Upper lobe of left lung (tissue), 6 donors: ENCODE data around the gene GABBR2. TPM values are rescaled to one million over a fixed set of nuclear protein-coding genes. Genes with fewer than 3 reads are reported as not detected.

Experiments
- ATAC-seq, 2 donors: fragments of 200-7000 bp; cut with Tn5 transposase; one replicate each; pipeline ENCODE4 v1.9.1; 2022; ENCODE audit warnings: mild to moderate bottlenecking in 2 of 2, moderate library complexity in 2 of 2; ENCODE audit not compliant: low FRiP score in 2 of 2
- DNase-seq, 2 donors: peaks; one replicate each; pipeline ENCODE4 v3.0.0-alpha.2; 2019 to 2020
- H3K27ac ChIP-seq, 4 donors: fragments of 200-600 bp; sonication (generic); one replicate each; pipeline ENCODE4 v1.5.1; 2016 to 2019
- H3K27me3 ChIP-seq, 4 donors: fragments of 200-600 bp; sonication (generic); one replicate each; pipeline ENCODE4 v1.5.1; 2017 to 2019
- H3K36me3 ChIP-seq, 4 donors: fragments of 200-600 bp; sonication (generic); one replicate each; pipeline ENCODE4 v1.5.1; 2016 to 2019
- H3K4me1 ChIP-seq, 4 donors: fragments of 200-600 bp; sonication (generic); one replicate each; pipeline ENCODE4 v1.5.1; 2018 to 2019
- H3K4me3 ChIP-seq, 4 donors: fragments of 200-600 bp; sonication (generic); one replicate each; pipeline ENCODE4 v1.5.1; 2017 to 2019; ENCODE audit warnings: mild to moderate bottlenecking in 2 of 4, moderate library complexity in 1 of 4
- H3K9me3 ChIP-seq, 4 donors: fragments of 200-600 bp; sonication (generic); one replicate each; pipeline ENCODE4 v1.5.1; 2018 to 2019
- EP300 ChIP-seq, 4 donors: sonication (generic); formaldehyde crosslinking; IDR thresholded peaks; one replicate each; pipeline ENCODE4 v1.5.1; 2017; ENCODE audit warnings: antibody characterized with exemption in 4 of 4, control low read depth in 2 of 4
- POLR2A ChIP-seq, 4 donors: fragments of 450-650 bp; IDR thresholded peaks; one replicate each; pipeline ENCODE4 v1.5.1; 2016 to 2017; ENCODE audit warnings: antibody characterized with exemption in 4 of 4, mild to moderate bottlenecking in 2 of 4
- POLR2AphosphoS5 ChIP-seq, 2 donors: sonication (generic); formaldehyde crosslinking; IDR thresholded peaks; one replicate each; pipeline ENCODE4 v1.5.1; 2017; ENCODE audit warnings: antibody characterized with exemption in 2 of 2
- WGBS, 2 donors: methylation state at CpG; one replicate each; pipeline ENCODE4 v1.1.5; 2017 to 2018; 5-methylcytosine and 5-hydroxymethylcytosine counted together
- total RNA-seq, 6 donors: library from RNA; depleted of rRNA in 4 of 6; stranded (reverse); fragments of >200 nt in 4 of 6; gene quantifications; one replicate each; pipeline versions ENCODE4 v1.1.0 to v1.2.1, GENCODE V29; 2016 to 2021
- TF ChIP-seq, protein P1 (sequence below), 6 experiments: fragments of 450-650 bp in 4 of 6; fragments of 200-600 bp in 2 of 6; sonication (generic) in 2 of 6; IDR thresholded peaks; one replicate each; pipeline ENCODE4 v1.5.1; 2016 to 2019; ENCODE audit warnings: antibody characterized with exemption in 6 of 6
- donor health status: DM: no; HTN: no; CAD: no; lungs with moderate emphysema.
- donor health status: DM: no; HTN: yes; CAD: no; lungs with severe emphysema.

The GABBR2 gene
- total RNA-seq, 6 donors from 2014 or later: 0.15 to 1.00 (median 0.81) TPM; not detected in 1

DNA sequence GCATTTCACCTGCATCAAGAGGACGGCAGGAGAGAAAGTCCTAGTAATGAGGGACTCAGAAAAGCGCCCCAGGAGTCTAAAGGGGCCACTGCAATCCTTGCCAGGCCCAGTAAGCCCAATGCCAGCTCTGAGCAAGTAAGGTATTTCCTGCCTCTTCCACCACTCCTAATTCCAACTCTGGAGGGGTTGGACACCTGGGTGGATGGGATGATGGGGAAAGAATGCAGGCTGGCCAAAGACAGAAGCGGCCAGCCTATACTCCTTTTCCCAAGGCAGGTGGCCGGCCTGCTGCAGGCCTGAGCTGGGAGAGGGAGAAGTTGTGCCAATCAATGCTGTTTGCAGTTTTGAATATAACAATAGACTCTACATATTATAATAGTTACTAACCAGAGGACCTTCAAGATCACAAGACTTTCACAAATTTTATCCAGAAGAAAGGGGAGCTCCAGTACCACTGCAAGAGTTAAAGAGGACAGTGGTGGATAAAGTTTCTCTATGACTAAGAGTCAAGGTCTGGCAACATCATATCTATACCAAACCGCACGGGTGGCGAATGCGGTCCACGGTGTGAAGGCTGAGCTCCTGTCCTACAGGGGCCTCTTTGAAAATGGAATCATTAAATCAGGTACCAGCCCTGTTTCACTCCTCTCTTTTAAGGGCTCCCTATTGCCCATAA is 338.3 kb downstream of the GABBR2 start:
- Histone ChIP-seq H3K27ac (no peak overlapping the region), H3K4me3 (no peak overlapping the region), H3K4me1 (no peaks in the 10 kb centered on the region), H3K9me3 (peaks cover 0 to 14% (median 6%) of the 10 kb centered on the region in 4 donors), H3K36me3 (no peaks in the 10 kb centered on the region), H3K27me3 (no peaks in the 10 kb centered on the region)
- no peak for TF ChIP-seq EP300 (IDR thresholded peaks at IDR 0.05)
- no peak for TF ChIP-seq POLR2AphosphoS5 (IDR thresholded peaks at IDR 0.05)
- TF ChIP-seq, protein P1, sequence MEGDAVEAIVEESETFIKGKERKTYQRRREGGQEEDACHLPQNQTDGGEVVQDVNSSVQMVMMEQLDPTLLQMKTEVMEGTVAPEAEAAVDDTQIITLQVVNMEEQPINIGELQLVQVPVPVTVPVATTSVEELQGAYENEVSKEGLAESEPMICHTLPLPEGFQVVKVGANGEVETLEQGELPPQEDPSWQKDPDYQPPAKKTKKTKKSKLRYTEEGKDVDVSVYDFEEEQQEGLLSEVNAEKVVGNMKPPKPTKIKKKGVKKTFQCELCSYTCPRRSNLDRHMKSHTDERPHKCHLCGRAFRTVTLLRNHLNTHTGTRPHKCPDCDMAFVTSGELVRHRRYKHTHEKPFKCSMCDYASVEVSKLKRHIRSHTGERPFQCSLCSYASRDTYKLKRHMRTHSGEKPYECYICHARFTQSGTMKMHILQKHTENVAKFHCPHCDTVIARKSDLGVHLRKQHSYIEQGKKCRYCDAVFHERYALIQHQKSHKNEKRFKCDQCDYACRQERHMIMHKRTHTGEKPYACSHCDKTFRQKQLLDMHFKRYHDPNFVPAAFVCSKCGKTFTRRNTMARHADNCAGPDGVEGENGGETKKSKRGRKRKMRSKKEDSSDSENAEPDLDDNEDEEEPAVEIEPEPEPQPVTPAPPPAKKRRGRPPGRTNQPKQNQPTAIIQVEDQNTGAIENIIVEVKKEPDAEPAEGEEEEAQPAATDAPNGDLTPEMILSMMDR (IDR thresholded peaks at IDR 0.05): no peak
- TF ChIP-seq POLR2A (IDR thresholded peaks at IDR 0.05): no peak
- ATAC-seq (no peak), DNase-seq (no peak)
- 90 to 93% methylated on average over 9 of the region's 9 CpGs for WGBS, 2 donors

DNA sequence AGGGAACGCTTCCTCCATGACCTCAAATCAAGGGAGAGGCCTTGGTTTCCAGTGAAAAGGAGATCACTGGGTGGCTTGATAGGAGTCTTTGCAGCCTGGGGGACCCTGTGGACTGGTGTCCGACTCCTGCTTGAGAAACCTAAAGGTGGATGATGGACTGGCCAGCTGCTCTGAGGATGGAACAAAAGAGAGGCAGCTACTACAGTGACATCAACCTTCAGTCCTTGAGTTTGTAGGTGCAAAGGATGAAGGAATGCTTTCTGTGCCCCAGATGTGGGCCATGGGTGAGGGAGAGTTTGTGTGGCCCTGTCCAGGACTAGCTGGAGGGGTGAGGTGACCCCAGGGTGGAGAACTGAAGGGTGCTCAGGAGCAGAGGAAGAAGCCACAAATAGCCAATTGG is 338.8 kb downstream of the GABBR2 start:
- no peak for ATAC-seq
- no peaks in the 10 kb centered on the region for H3K27me3 ChIP-seq
- WGBS, 2 donors: 95 to 96% methylated on average over 2 of the region's 2 CpGs

DNA sequence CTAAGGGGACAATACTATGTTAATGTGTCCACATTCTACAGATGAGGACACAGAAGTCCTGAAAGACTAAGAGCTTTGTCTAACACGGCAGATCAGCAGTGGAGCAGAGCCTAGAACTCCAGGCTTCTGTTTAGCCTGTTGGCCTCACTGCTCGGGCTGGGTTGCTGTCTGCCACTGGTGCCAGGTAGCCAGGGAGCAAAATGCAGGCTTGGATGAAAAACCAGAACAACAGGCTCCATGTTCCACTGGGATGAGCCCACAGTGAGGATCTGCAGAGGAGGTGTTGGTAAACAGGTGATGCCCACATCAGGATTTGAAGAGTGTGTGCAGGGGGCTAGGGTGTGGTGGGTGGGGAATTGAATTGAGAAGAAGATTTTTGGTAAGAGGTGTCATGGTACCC is 339.3 kb downstream of the GABBR2 start:
- DNase-seq (no peak), ATAC-seq (no peak)
- Histone ChIP-seq H3K27me3 (no peaks in the 10 kb centered on the region), H3K9me3 (peaks cover 0 to 24% (median 10%) of the 10 kb centered on the region in 4 donors), H3K36me3 (no peaks in the 10 kb centered on the region), H3K4me1 (no peaks in the 10 kb centered on the region), H3K27ac (no peak overlapping the region), H3K4me3 (no peak overlapping the region)
- TF ChIP-seq, protein P1 (IDR thresholded peaks at IDR 0.05): no peak
- TF ChIP-seq EP300 (IDR thresholded peaks at IDR 0.05) (no peak), POLR2A (IDR thresholded peaks at IDR 0.05) (no peak), POLR2AphosphoS5 (IDR thresholded peaks at IDR 0.05) (no peak)
- 92 to 94% methylated on average over 2 of the region's 2 CpGs for WGBS, 2 donors

More for the DNA sequence above, 338.8 kb downstream of the GABBR2 start:
- H3K4me3 ChIP-seq: no peak overlapping the region
- no peak overlapping the region for H3K27ac ChIP-seq
- TF ChIP-seq POLR2A (IDR thresholded peaks at IDR 0.05): no peak
- TF ChIP-seq, protein P1 (IDR thresholded peaks at IDR 0.05): no peak
- no peak for TF ChIP-seq EP300 (IDR thresholded peaks at IDR 0.05)
- TF ChIP-seq POLR2AphosphoS5 (IDR thresholded peaks at IDR 0.05): no peak
- H3K36me3 ChIP-seq: no peaks in the 10 kb centered on the region
- H3K9me3 ChIP-seq: peaks cover 0 to 20% (median 10%) of the 10 kb centered on the region in 4 donors
- no peaks in the 10 kb centered on the region for H3K4me1 ChIP-seq
- DNase-seq: no peak

DNA sequence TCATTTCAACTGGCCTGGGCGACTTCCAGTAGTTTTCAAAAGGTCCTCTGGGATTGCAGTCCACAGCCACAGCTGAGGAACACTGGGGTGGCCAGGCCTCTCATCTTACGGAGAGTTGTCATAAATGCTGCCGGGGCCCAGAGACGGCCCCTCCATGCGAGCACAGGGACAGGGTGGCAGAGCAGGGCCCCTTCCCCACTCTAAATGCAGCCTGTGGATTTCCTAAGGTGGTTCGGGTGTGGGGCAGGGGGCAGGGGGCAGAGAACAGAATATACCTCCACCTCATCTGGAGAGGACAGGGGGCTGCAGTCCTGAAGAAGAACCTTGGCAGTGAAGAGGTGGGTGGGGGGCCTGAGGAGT is 339.7 kb downstream of the GABBR2 start:
- Histone ChIP-seq H3K4me1 (no peaks in the 10 kb centered on the region), H3K9me3 (peaks cover 0 to 24% (median 10%) of the 10 kb centered on the region in 4 donors), H3K27me3 (no peaks in the 10 kb centered on the region), H3K4me3 (no peak overlapping the region), H3K27ac (no peak overlapping the region), H3K36me3 (no peaks in the 10 kb centered on the region)
- TF ChIP-seq, protein P1 (IDR thresholded peaks at IDR 0.05): no peak
- TF ChIP-seq POLR2AphosphoS5 (IDR thresholded peaks at IDR 0.05): no peak
- no peak for TF ChIP-seq POLR2A (IDR thresholded peaks at IDR 0.05)
- no peak for TF ChIP-seq EP300 (IDR thresholded peaks at IDR 0.05)
- 78 to 85% methylated on average over 5 to 6 of the region's 6 CpGs for WGBS, 2 donors
- DNase-seq (no peak), ATAC-seq (no peak)
